PC-9 (cell line): ENCODE data around the gene SLC6A3.

Source experiments
- EZH2 ChIP-seq: fragments of 200-600 bp; sonication (generic); IDR thresholded peaks from 2 replicates; pipeline ENCODE4 v1.8.0; 2017; ENCODE audit warnings: antibody characterized with exemption, low read depth
- TF ChIP-seq, protein P1 (sequence below): fragments of 200-600 bp; sonication (generic); conservative IDR thresholded peaks from 2 replicates; pipeline ENCODE4 v1.6.1; 2017; ENCODE audit warnings: mixed run types, antibody characterized with exemption, mild to moderate bottlenecking, moderate library complexity

DNA sequence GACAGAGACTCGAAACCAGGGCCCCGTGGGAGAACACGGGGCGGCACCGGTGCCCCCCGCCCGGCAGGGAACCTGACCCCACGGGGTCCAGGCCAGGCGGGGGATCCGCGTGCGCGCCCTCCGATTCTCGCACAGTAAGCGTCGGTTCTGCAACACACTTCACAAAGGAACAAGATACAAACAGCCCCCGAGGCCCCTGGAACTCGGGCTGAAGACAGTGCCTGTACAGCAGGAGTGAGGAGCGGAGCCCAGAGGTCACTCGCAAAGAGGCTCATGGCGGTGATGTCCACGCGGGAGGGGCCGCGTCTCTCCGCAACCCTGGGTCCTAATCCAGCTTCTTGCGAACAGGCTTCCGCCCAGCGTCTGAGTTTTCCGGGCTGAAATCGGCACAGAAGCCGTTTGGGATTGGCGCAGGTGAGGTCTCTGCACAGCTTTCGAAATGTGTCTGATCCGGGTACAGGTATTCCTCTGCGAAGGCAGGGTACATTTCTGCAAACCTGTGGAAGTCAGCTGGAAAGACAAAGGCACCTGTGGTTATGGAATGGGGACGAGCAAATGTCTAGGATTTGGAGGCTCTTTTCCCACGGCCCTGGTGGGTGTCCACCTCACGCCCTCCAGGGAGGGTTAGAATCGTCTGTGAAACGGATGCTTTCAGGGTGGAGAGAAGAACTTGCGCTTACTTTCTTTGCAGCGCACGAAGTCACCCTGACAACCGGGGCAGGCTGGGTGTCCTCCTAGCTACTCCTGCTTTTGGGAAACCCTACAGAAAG is 18.3 kb upstream of the SLC6A3 start:
- TF ChIP-seq, protein P1, sequence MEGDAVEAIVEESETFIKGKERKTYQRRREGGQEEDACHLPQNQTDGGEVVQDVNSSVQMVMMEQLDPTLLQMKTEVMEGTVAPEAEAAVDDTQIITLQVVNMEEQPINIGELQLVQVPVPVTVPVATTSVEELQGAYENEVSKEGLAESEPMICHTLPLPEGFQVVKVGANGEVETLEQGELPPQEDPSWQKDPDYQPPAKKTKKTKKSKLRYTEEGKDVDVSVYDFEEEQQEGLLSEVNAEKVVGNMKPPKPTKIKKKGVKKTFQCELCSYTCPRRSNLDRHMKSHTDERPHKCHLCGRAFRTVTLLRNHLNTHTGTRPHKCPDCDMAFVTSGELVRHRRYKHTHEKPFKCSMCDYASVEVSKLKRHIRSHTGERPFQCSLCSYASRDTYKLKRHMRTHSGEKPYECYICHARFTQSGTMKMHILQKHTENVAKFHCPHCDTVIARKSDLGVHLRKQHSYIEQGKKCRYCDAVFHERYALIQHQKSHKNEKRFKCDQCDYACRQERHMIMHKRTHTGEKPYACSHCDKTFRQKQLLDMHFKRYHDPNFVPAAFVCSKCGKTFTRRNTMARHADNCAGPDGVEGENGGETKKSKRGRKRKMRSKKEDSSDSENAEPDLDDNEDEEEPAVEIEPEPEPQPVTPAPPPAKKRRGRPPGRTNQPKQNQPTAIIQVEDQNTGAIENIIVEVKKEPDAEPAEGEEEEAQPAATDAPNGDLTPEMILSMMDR = no peak
- TF ChIP-seq EZH2 = no peak
